Cardiac septum (tissue), 1 donor: ENCODE measurements around the gene KCNQ2. TPM values are rescaled to one million over a fixed set of nuclear protein-coding genes. Genes with fewer than 3 reads are reported as not detected.

ENCODE experiments used
- DNase-seq: peaks from one replicate; pipeline ENCODE4 v3.0.0-alpha.2; 2020; ENCODE audit warnings: low spot score
- intact Hi-C: fragments of 100-400 bp; cut with DNase I; formaldehyde crosslinking; loops from one replicate; pipeline ENCODE4 v1.14.0; 2022
- total RNA-seq: library from RNA; stranded (reverse); fragmentation: NEBNext Ultra II Directional; extraction: Animal tissue kit (Norgen Biotek cat#: 25700); gene quantifications from one replicate; pipeline ENCODE4 v1.2.1, GENCODE V29; 2021
- donor health status: DM: no; HTN: no; CAD: no.

Gene KCNQ2
- total RNA-seq, 1 donor from 2014 or later: 0.86 TPM

GRCh38 chr20:63368151-63368550 is 104.3 kb downstream of the KCNQ2 start:
- intact Hi-C loops: no loop called here
- DNase-seq: no peak

- intact Hi-C loops: no loop called here
- DNase-seq: no peak
Observed at GRCh38 chr20:63367446-63368055, 104.9 kb downstream of the KCNQ2 start.

GRCh38 chr20:63366390-63367365 is 105.8 kb downstream of the KCNQ2 start:
- intact Hi-C loops: no loop called here
- no peak for DNase-seq

- intact Hi-C loops: no loop called here
- no peak for DNase-seq
Observed at GRCh38 chr20:63365601-63366389, 106.7 kb downstream of the KCNQ2 start.

- DNase-seq: no peak
- intact Hi-C loops: no loop called here
Observed at GRCh38 chr20:63364801-63365585, 107.5 kb downstream of the KCNQ2 start.

- no peak for DNase-seq
- intact Hi-C loops: no loop called here
Observed at GRCh38 chr20:63363981-63364561, 108.4 kb downstream of the KCNQ2 start.

GRCh38 chr20:63363013-63363957 is 109.2 kb downstream of the KCNQ2 start:
- intact Hi-C loops: no loop called here
- no peak for DNase-seq

- intact Hi-C loops: no loop called here
- DNase-seq: peak; percentile 60
Observed at GRCh38 chr20:63362436-63363009, 109.9 kb downstream of the KCNQ2 start.

- intact Hi-C loops: no loop called here
- peak; percentile 59 for DNase-seq
Observed at GRCh38 chr20:63361519-63362435, 110.7 kb downstream of the KCNQ2 start.

GRCh38 chr20:63360850-63361518 is 111.5 kb downstream of the KCNQ2 start, which contains the start of gene CHRNA4:
Gene CHRNA4 (minus strand): TSS chr20:63361349. CDS start chr20:63361165, 184 bp downstream.
- no peak for DNase-seq
- intact Hi-C loops: no loop called here

GRCh38 chr20:63359937-63360849 is 112.3 kb downstream of the KCNQ2 start:
- intact Hi-C loops: no loop called here
- DNase-seq: no peak

- intact Hi-C loops: no loop called here
- no peak for DNase-seq
Observed at GRCh38 chr20:63359164-63359934, 113.1 kb downstream of the KCNQ2 start.

- intact Hi-C loops: no loop called here
- peak; percentile 83 for DNase-seq
Observed at GRCh38 chr20:63357921-63358905, 114.2 kb downstream of the KCNQ2 start.
